ENCODE measurements around the gene CDRT4.
A peak's percentile ranks its signal among the peaks of the same experiment; 100 is the strongest.
"Not testable (repeated sequence)": the region's sequence is repeated elsewhere in the genome, so short reads cannot be mapped to it uniquely, and the experiment has no call there.

The CDRT4 gene

DNA sequence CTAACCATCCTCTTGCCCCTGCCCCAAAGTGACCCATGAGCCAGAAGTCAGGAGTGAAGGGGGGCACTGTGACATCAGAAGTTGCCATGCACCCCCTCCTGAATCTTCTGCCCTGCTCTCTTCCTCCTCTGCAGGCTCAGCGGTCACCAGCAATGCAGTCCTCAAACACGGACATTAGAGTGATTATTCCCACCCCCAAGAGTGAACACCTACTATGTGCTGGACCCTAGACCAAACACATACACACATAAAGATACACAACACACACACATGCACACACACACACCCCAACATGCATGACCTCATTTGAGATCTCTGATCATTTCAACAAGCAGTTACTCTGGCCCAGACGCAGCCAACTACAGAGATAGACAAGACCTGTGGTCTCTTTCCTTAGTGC, at the start of gene CDRT4:
TSS of gene CDRT4 (minus strand) at position 30 of the 400 bp plus-strand sequence. CDS start 27,383 bp downstream, outside the sequence.
- no peak for DNase-seq

GRCh38 chr17:15516150-15516549, 48.7 kb upstream of the CDRT4 start:
- DNase-seq: no peak

DNA sequence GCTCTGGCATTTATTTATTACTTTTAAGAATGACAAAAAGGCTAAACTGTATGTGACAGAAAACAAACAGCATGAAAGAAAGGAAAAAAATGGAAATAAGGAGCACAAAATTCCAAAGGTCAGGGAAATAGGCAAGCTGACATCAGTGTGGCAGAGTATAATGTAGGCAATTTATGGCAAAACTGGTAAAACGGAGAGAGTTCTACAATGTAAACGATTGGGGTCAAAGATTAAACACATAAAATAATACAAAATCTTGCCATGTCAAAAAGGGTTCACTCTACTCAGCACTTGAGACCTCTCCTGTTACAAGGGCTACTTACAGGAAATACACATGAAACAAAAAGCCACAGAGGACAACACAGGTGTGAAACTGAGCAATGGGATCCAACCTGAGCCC, 47.0 kb upstream of the CDRT4 start:
- no peak for DNase-seq

- DNase-seq: no peak
Measured at GRCh38 chr17:15513856-15514459, 46.5 kb upstream of the CDRT4 start.

GRCh38 chr17:15513058-15513791, 45.8 kb upstream of the CDRT4 start:
- DNase-seq: no peak

- DNase-seq: no peak
Measured at GRCh38 chr17:15512071-15512709, 44.8 kb upstream of the CDRT4 start.

DNA sequence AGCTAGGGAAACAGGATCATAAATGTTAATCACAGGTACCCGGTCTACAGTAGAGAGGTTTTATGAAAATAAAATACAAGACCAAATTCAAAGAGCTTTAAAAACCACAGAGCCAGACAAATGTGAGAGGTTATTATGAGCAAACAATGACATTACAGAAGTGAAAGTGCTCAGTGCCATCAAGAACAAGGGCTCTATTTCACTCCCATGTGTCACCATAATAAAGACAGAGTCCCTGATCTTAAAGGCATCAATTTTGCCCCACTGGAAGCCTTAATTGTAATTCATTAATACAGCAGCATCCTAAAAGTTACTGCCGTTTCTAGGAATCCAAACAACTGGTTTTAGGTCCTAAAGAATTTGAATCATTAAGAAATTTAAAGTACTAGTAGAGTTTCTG, 43.7 kb upstream of the CDRT4 start:
- no peak for DNase-seq

DNA sequence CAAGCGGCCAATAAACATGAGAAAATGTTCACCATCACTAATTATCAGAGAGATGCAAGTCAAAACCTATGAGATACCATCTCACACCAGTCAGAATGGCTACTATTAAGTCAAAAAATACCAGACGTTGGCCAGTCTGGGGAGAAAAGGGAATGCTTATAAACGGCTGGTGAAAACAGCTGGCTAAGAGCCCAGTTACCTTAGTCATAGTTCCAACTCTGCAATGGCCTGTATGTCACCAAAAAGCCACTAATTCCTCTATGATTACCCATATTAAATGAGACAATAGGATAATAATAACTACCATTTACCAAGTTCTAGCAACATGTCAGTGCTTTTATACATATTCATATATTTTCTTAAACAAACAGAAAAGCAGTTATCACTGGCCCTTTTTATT, 42.9 kb upstream of the CDRT4 start:
- DNase-seq: no peak

- DNase-seq: no peak
Measured at GRCh38 chr17:15509095-15509494, 41.7 kb upstream of the CDRT4 start.

GRCh38 chr17:15508466-15508865, 41.0 kb upstream of the CDRT4 start:
- DNase-seq: no peak

GRCh38 chr17:15507896-15508295, 40.5 kb upstream of the CDRT4 start:
- no peak for DNase-seq

- DNase-seq: no peak
Measured at GRCh38 chr17:15507001-15507400, 39.6 kb upstream of the CDRT4 start.

DNA sequence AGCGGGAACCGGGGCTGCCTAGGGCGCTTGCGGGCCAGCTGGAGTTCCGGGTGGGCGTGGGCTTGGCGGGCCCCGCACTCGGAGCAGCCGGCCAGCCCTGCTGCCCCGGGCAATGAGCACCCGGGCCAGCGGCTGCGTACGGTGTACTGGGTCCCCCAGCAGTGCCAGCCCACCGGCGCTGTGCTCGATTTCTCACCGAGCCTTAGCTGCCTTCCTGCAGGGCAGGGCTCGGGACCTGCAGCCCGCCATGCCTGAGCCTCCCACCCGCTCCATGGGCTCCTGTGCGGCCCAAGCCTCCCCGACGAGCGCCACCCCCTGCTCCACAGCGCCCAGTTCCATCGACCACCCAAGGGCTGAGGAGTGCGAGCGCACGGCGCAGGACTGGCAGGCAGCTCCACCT, 38.3 kb upstream of the CDRT4 start:
- not testable (repeated sequence) for DNase-seq

DNA sequence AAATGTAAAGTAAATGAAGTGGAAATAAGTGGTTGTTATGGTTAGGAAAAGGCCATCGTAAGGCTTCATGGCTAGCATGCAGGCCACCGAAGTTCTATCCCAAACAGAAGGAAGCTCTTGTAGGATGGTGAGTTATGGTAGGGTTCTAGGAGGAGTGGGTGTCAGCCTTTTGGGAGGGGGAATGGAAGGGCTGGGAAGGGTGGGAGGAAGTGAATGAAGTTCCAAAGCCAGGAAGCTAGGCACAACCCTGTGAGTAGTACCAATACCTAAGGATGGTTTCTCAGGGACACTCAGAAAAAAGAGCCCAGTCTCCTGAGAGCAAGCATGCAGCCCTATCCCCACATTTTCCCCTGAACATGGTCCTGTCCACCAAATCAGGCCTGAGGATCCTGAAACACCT, 36.3 kb upstream of the CDRT4 start:
- DNase-seq: no peak

GRCh38 chr17:15502369-15503112, 35.1 kb upstream of the CDRT4 start:
- DNase-seq: peak; percentile 65

DNA sequence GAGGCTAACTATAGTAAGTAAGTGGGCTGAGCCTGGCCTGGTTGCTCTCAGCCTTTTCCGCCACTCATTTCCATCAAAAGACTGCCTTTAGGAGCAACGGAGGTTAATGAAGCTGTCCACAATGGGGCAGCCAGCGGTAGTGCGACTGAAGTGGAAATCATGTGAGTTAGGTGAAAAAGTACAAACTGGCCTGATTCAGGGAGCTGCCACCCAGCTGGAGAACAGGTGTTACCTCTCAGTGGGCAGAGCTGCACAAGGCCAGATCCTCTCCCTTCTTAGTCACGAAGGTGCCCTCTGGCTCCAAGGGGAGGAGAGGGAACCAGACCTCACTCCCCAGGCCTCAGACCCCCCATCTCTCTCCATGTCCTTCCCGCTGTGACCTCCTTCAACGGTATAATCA, 34.4 kb upstream of the CDRT4 start:
- DNase-seq: no peak

DNA sequence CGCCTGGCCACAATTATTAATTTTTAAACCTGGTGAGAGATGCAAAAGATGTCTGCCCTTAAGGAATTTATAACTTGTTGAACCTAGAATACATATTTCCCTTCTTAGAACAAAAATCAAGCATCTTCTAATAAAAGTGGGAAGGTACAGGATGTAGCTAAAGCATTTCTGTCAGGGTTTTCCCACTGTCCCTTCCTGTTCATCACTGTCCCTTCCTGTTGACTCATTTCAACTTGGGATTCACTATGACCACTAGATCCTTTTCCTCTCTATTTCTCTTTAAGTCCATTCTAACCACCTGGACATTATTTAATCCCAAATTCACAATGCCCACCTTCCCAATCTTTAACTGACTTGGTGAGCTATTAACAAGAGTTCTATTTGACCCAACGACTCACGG, 33.9 kb upstream of the CDRT4 start:
- no peak for DNase-seq

DNA sequence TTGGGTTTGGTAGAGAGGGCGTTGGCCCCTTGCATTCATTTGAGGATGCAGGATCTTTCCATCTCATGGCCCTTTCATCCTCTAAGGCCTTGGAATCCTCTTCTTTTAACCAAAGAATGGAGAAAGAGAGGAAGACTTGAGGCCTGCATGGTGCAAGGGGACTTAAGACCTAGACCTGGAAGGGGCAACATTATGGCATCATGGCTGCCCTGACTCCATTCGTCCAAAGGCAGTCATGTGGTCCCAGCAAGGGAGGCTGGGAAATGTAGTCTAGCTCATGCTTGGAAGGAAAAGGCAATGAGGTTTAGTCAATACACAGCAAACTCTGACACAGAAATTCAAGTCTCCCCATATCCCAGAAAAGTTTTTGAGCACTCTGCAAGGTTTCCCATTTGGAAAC, 30.7 kb upstream of the CDRT4 start:
- no peak for DNase-seq

DNA sequence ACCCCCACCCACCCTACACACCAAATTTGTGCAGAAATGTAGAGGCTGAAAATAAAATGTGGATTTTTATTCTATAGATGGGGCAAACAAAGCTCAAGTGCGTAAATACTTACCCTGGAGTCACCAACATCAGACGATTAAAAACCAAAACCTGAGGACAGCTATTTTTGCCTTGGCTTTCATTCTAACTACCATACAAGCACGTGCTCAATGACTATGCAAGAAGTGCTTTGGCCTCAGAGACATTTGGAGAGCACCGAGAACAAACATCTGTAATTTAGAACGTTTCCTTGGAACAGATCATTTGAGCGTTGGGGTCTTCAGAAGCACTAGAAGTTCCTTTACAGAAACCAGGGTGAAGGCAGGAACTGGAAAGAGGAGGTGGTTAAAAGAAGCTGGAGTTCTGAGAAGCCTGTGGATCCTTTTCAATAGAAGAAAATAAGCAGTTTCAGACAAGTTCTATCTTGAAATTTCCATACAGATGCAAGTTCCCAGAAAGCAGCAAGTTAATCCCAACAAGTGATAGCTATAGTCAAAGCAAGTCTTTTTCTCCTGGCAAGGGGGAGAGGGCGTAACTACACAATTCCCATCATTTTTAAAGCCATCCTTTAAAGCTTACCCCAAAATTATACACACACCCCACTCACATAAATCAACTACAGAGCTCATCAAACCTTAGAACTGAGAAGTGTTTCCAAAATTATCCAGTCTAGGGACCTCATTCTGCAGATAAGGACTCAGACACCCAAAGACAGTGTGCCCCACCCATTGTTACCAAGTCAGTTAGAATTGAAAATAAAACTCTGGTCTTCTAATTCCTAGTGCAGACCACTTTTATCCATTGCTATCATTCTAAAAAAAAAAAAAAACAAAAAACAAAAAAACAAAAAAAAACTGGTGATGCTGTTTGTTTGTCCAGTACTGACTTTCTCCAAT, 29.6 kb upstream of the CDRT4 start:
- no peak for DNase-seq

DNA sequence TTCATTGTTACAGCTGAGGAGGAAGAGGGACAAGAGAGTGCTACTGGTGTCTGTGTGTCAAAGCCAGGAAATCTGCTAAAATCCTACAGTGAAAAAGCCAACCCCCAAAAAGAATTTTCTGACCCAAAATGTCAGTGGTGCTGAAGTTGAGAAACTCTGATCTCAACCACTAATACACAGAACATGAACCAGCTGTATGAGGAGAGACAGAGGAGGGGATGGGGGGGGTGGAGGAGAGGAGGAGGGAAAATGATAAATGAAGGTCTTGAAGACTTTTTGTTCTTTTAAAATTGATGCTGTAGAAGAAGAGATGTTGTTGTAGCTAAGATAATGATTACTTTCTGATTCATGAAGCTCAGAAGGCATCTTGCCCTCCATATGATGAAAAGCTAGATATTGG, 27.4 kb upstream of the CDRT4 start:
- DNase-seq: no peak

DNA sequence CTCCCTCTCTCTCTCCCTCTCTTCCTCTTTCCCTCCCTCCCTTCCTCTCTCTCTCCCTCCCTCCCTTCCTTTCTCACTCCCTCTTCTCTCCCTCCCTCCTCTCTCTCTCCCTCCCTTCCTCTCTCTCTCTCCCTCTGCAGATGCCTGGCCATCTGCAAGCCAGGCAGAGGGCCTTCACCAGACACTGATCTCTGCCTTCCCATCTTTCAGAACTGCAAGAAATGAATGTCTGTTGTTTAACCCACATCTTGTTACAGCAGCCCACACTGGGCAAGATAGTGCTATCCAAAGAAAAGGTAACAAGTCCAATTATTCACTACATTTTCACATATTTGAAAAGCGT, 26.2 kb upstream of the CDRT4 start:
- no peak for DNase-seq

Data from CD4-positive, alpha-beta T cell treated with Interferon gamma for 1 hour (primary cell).